OCI-LY7 (cell line): ENCODE data around the gene ATP2B3. TPM values are rescaled to one million over a fixed set of nuclear protein-coding genes. Genes with fewer than 3 reads are reported as not detected.

Source experiments
- BruUV-seq: library from RNA; stranded (reverse); fragments of 400-500 nt; replicated peaks from 2 replicates; lab custom pipeline; 2021; lab: Mats Ljungman, UMichigan
- CTCF ChIA-PET: fragments of 300-600 bp; sonication (Branson Sonifier 250); formaldehyde crosslinking; loops from one replicate; lab custom pipeline; 2022; ENCODE audit warnings: antibody characterized with exemption; ENCODE audit not compliant: unreplicated experiment; lab: Charles Lee
- POLR2A ChIA-PET: fragments of 300-600 bp; sonication (Branson Sonifier 250); formaldehyde crosslinking; loops from one replicate; lab custom pipeline; 2022; ENCODE audit warnings: antibody characterized with exemption; lab: Charles Lee
- DNase-seq: peaks from one replicate; pipeline ENCODE4 v3.0.0-alpha.2; 2015; ENCODE audit warnings: low spot score
- H2AFZ ChIP-seq: fragments of 200-600 bp; sonication (generic), shearing (Covaris generic); 2 replicates; pipeline ENCODE4 v1.6.1; 2014; ENCODE audit warnings: mild to moderate bottlenecking, antibody characterized with exemption, low read length, moderate library complexity
- H3K27ac ChIP-seq: fragments of 200-600 bp; sonication (generic); 2 replicates; pipeline ENCODE4 v1.5.1; 2014; ENCODE audit warnings: mixed run types, low read depth, mild to moderate bottlenecking, moderate library complexity, low read length, inconsistent platforms; ENCODE audit not compliant: poor library complexity, severe bottlenecking
- H3K36me3 ChIP-seq: fragments of 200-600 bp; sonication (generic); 2 replicates; pipeline ENCODE4 v1.6.1; 2014; ENCODE audit warnings: mild to moderate bottlenecking, antibody characterized with exemption, low read length, moderate library complexity, mixed read lengths; ENCODE audit not compliant: insufficient read depth
- H3K4me1 ChIP-seq: fragments of 200-600 bp; sonication (generic); 2 replicates; pipeline ENCODE4 v1.5.1; 2014; ENCODE audit warnings: mild to moderate bottlenecking, low read length; ENCODE audit not compliant: insufficient read depth, poor library complexity, severe bottlenecking
- H3K4me2 ChIP-seq: fragments of 200-600 bp; sonication (generic); 2 replicates; pipeline ENCODE4 v1.6.1; 2014; ENCODE audit warnings: mild to moderate bottlenecking, low read length
- H3K4me3 ChIP-seq: fragments of 200-600 bp; sonication (generic); 2 replicates; pipeline ENCODE4 v1.5.1; 2014; ENCODE audit warnings: mild to moderate bottlenecking, low read depth, low read length; ENCODE audit not compliant: poor library complexity, severe bottlenecking
- H3K79me2 ChIP-seq: fragments of 200-600 bp; sonication (generic); 2 replicates; pipeline ENCODE4 v1.6.1; 2016; ENCODE audit warnings: low read depth, mild to moderate bottlenecking, low read length, moderate library complexity, mixed read lengths; ENCODE audit not compliant: insufficient read depth
- H3K9me2 ChIP-seq: fragments of 200-600 bp; sonication (generic); 2 replicates; pipeline ENCODE4 v1.6.1; 2016; ENCODE audit warnings: mild to moderate bottlenecking, low read length, mixed read lengths; ENCODE audit not compliant: insufficient read depth
- H3K9me3 ChIP-seq: fragments of 200-600 bp; sonication (generic); 2 replicates; pipeline ENCODE4 v1.6.1; 2014; ENCODE audit warnings: mild to moderate bottlenecking, mixed run types, low read length, mixed read lengths
- H4K20me1 ChIP-seq: fragments of 200-600 bp; sonication (generic); 2 replicates; pipeline ENCODE4 v1.6.1; 2014; ENCODE audit warnings: mild to moderate bottlenecking, antibody characterized with exemption, low read length, moderate library complexity, mixed read lengths; ENCODE audit not compliant: insufficient read depth
- EZH2phosphoT487 ChIP-seq: fragments of 200-600 bp; sonication (generic); IDR thresholded peaks from 2 replicates; pipeline ENCODE4 v1.6.1; 2018; ENCODE audit warnings: low read depth, borderline replicate concordance, mild to moderate bottlenecking, mixed run types, antibody characterized with exemption, low read length, moderate library complexity, mixed read lengths
- intact Hi-C: fragments of 100-400 bp; cut with micrococcal nuclease; formaldehyde crosslinking; loops from one replicate; pipeline ENCODE4 v1.10.0; 2022; ENCODE audit not compliant: unreplicated experiment
- total RNA-seq, 2 experiments: library from RNA; depleted of rRNA in 1 of 2; stranded (reverse); fragments of >200 nt in 1 of 2; shearing (Covaris generic) in 1 of 2; gene quantifications; 2 replicates each; pipeline ENCODE4 v1.2.3, GENCODE V29; 2014 to 2022
- TF ChIP-seq, protein P1 (sequence below): fragments of 200-600 bp; sonication (generic); conservative IDR thresholded peaks from 2 replicates; pipeline ENCODE4 v1.5.1; 2014; ENCODE audit warnings: mild to moderate bottlenecking, antibody characterized with exemption, low read length, moderate library complexity, mixed read lengths

Gene ATP2B3
- total RNA-seq, 2 experiments from 2014 or later = not detected

DNA sequence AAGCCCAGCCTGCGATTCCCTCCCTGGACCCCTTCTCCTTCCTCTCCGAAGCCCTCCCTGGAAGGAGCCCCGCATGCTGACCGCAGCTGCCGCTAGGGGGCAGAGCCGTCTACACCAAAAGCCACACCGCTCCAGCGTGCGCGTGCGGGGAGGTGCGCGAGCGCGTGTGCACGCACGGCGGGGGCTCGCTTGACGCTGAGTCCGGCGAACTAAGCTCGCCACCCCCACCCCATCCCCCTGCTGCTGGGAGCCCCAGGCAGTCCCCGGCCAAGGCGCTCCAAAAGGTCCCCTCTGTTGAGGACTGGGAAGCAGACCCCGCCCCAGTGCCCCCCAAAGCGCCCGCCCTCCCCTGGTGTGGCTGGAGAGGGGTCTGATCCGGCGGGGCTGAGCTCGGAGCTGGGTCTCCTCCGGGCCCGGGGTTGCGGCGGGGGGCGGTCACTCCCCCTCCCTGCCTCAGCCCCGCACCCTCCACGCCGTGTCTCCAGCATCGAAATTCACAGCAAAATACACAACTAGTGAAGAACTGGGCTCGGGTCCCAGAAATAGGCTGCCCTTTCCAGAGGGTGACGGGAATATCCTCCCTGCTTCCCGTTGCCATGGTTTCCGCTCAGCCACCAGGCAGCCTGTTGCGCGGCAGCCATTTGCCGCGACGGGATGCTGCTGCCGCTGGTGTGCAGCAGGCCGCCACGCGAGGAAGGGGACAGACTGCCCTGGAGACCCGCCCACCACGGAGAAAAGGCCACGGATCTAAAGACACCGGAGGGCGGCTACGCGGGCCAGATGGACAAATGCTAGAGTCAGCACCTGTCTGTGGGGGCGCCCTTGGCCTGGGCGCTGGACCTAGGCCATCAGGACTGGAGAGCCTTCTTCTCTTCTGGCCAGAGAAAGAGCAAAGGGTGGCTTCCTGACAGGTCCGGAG is 92.7 kb downstream of the ATP2B3 start:
- ChIA-PET CTCF (no interaction called here), POLR2A (no interaction called here)
- no peaks in the 10 kb centered on the region for H3K9me2 ChIP-seq
- H3K36me3 ChIP-seq = no peaks in the 10 kb centered on the region
- no peak overlapping the region for H3K27ac ChIP-seq
- H3K4me2 ChIP-seq = no peak overlapping the region
- no peaks in the 10 kb centered on the region for H3K79me2 ChIP-seq
- H3K9me3 ChIP-seq = no peaks in the 10 kb centered on the region
- no peak for DNase-seq
- no peaks in the 10 kb centered on the region for H4K20me1 ChIP-seq
- no peak overlapping the region for H3K4me3 ChIP-seq
- intact Hi-C loops = no loop called here
- H2AFZ ChIP-seq = no peak overlapping the region
- BruUV-seq = no TSS peak
- TF ChIP-seq, protein P1, sequence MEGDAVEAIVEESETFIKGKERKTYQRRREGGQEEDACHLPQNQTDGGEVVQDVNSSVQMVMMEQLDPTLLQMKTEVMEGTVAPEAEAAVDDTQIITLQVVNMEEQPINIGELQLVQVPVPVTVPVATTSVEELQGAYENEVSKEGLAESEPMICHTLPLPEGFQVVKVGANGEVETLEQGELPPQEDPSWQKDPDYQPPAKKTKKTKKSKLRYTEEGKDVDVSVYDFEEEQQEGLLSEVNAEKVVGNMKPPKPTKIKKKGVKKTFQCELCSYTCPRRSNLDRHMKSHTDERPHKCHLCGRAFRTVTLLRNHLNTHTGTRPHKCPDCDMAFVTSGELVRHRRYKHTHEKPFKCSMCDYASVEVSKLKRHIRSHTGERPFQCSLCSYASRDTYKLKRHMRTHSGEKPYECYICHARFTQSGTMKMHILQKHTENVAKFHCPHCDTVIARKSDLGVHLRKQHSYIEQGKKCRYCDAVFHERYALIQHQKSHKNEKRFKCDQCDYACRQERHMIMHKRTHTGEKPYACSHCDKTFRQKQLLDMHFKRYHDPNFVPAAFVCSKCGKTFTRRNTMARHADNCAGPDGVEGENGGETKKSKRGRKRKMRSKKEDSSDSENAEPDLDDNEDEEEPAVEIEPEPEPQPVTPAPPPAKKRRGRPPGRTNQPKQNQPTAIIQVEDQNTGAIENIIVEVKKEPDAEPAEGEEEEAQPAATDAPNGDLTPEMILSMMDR = no peak
- TF ChIP-seq EZH2phosphoT487 = no peak
- H3K4me1 ChIP-seq = no peaks in the 10 kb centered on the region

DNA sequence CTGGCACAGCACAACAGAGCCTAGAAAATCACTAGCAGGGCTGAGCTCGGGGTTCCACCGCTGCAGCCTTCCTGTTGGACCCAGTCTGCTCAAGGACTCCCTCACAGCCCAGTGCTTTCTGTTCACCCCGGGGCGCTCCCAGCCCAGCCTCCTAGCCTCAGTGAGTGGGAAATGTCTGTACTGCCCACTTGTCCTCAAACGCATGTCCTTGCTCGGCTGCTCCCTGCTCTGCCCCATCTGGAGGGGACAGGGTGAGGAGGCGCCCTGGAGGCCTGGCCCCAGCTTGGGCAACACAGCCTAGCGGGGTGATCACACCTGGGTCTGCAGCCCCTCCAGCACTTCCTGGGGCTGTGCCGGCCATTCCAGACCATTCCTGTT is 93.4 kb downstream of the ATP2B3 start:
- no peak for DNase-seq
- Histone ChIP-seq H3K36me3 (no peaks in the 10 kb centered on the region), H3K9me3 (no peaks in the 10 kb centered on the region), H3K79me2 (no peaks in the 10 kb centered on the region), H3K4me2 (no peak overlapping the region), H3K4me1 (no peaks in the 10 kb centered on the region), H3K9me2 (no peaks in the 10 kb centered on the region), H3K27ac (no peak overlapping the region), H3K4me3 (no peak overlapping the region), H2AFZ (no peak overlapping the region), H4K20me1 (no peaks in the 10 kb centered on the region)
- no TSS peak for BruUV-seq
- ChIA-PET CTCF (no interaction called here), POLR2A (no interaction called here)
- intact Hi-C loops = no loop called here
- TF ChIP-seq EZH2phosphoT487 = no peak
- TF ChIP-seq, protein P1 = no peak
